A673 (cell line): ENCODE results near the gene POTEH.
"Not testable (repeated sequence)": the region's sequence is repeated elsewhere in the genome, so short reads cannot be mapped to it uniquely, and the experiment has no call there.

Source experiments
- EZH2 ChIP-seq: fragments of 200-600 bp; sonication (generic); IDR thresholded peaks from 2 replicates; pipeline ENCODE4 v1.6.1; 2017; ENCODE audit warnings: borderline replicate concordance, low read depth, mild to moderate bottlenecking, mixed read lengths, antibody characterized with exemption, low read length; ENCODE audit not compliant: poor library complexity, severe bottlenecking
- TF ChIP-seq, protein P1 (sequence below): fragments of 300-800, 200-600 bp; sonication (generic); conservative IDR thresholded peaks from 2 replicates; pipeline ENCODE4 v1.5.1; 2017; ENCODE audit warnings: low read depth, mild to moderate bottlenecking, antibody characterized with exemption, low read length, moderate library complexity, mixed read lengths

DNA sequence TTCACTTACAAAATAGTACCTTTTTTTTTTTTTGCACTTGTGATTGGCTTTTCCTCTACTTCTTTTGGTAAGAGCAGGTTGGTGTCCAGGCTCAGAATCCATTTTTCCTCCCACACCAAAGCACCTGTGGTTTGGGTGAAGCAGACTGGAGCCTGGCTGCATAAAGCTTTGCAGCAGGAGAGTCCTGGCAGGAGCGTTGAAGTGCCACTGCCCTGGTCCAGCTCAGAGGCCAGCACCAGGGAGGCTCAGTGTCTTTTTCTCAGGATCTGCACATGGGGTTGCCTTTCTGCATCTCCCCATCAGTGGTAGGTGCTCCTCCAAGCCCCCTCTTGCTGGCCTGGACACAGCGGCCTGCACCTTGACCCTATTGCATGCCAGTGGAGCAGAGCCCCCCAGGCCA lies 1.7 kb upstream of the POTEH start:
- TF ChIP-seq EZH2, result not testable (repeated sequence)
- TF ChIP-seq, protein P1, sequence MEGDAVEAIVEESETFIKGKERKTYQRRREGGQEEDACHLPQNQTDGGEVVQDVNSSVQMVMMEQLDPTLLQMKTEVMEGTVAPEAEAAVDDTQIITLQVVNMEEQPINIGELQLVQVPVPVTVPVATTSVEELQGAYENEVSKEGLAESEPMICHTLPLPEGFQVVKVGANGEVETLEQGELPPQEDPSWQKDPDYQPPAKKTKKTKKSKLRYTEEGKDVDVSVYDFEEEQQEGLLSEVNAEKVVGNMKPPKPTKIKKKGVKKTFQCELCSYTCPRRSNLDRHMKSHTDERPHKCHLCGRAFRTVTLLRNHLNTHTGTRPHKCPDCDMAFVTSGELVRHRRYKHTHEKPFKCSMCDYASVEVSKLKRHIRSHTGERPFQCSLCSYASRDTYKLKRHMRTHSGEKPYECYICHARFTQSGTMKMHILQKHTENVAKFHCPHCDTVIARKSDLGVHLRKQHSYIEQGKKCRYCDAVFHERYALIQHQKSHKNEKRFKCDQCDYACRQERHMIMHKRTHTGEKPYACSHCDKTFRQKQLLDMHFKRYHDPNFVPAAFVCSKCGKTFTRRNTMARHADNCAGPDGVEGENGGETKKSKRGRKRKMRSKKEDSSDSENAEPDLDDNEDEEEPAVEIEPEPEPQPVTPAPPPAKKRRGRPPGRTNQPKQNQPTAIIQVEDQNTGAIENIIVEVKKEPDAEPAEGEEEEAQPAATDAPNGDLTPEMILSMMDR, result not testable (repeated sequence)
